ENCODE measurements around the gene RBM19. TPM values are rescaled to one million over a fixed set of nuclear protein-coding genes. Genes with fewer than 3 reads are reported as not detected.

Gene RBM19
- total RNA-seq, 2 donors from 2014 or later, result 38.6 to 43.1 TPM

GRCh38 chr12:113882690-113883089, 83.4 kb downstream of the RBM19 start:
- 90 to 96% methylated on average over 1 to 2 of the region's 2 CpGs for WGBS, 2 experiments (ENCODE audit: insufficient coverage in 1 of 2, insufficient read length in 1 of 2)
- Histone ChIP-seq H3K4me3 (ENCODE audit: low read length) (no peak overlapping the region), H3K36me3 (ENCODE audit: control insufficient read depth, insufficient read depth, low read length) (peaks cover 11% of the 10 kb centered on the region), H3K27me3 (ENCODE audit: control insufficient read depth, insufficient read depth, low read length, poor library complexity, severe bottlenecking) (no peaks in the 10 kb centered on the region), H3K27ac (ENCODE audit: low read depth, low read length) (no peak overlapping the region), H3K4me1 (ENCODE audit: control insufficient read depth, insufficient read depth, low read length) (no peaks in the 10 kb centered on the region), H3K9ac (ENCODE audit: extremely low read depth, low read length, poor library complexity, severe bottlenecking) (no peak overlapping the region), H3K9me3 (ENCODE audit: control insufficient read depth, low read length) (peaks cover 16% of the 10 kb centered on the region)
- H3K4me3 Mint-ChIP-seq, result no peak overlapping the region
- no peaks in the 10 kb centered on the region for H3K27me3 Mint-ChIP-seq (ENCODE audit: insufficient read depth)
- no peak for TF ChIP-seq CTCF (conservative IDR thresholded peaks at IDR 0.05)
- H3K36me3 Mint-ChIP-seq (ENCODE audit: low read depth), result peaks cover 32% of the 10 kb centered on the region
- H3K4me1 Mint-ChIP-seq, result peaks cover 14% of the 10 kb centered on the region
- no peak for DNase-seq
- peaks cover 20% of the 10 kb centered on the region for H3K9me3 Mint-ChIP-seq
- H3K27ac Mint-ChIP-seq, result no peak overlapping the region

- Histone ChIP-seq H3K27me3 (ENCODE audit: control insufficient read depth, insufficient read depth, low read length, poor library complexity, severe bottlenecking) (no peaks in the 10 kb centered on the region), H3K36me3 (ENCODE audit: control insufficient read depth, insufficient read depth, low read length) (peaks cover 11% of the 10 kb centered on the region), H3K27ac (ENCODE audit: low read depth, low read length) (no peak overlapping the region), H3K4me3 (ENCODE audit: low read length) (no peak overlapping the region), H3K9me3 (ENCODE audit: control insufficient read depth, low read length) (peaks cover 16% of the 10 kb centered on the region), H3K9ac (ENCODE audit: extremely low read depth, low read length, poor library complexity, severe bottlenecking) (no peak overlapping the region), H3K4me1 (ENCODE audit: control insufficient read depth, insufficient read depth, low read length) (no peaks in the 10 kb centered on the region)
- Mint-ChIP-seq H3K9me3 (peaks cover 20% of the 10 kb centered on the region), H3K36me3 (ENCODE audit: low read depth) (peaks cover 26% of the 10 kb centered on the region), H3K27ac (peak overlapping the region; percentile 49), H3K4me3 (no peak overlapping the region), H3K27me3 (ENCODE audit: insufficient read depth) (no peaks in the 10 kb centered on the region), H3K4me1 (peaks cover 14% of the 10 kb centered on the region)
- DNase-seq, result no peak
- WGBS, 2 experiments (ENCODE audit: insufficient coverage in 1 of 2, insufficient read length in 1 of 2), result 91 to 96% methylated on average over 14 to 23 of the region's 23 CpGs
- no peak for TF ChIP-seq CTCF (conservative IDR thresholded peaks at IDR 0.05)
Measured at GRCh38 chr12:113880988-113881962, 84.8 kb downstream of the RBM19 start.

GRCh38 chr12:113880326-113880725, 85.8 kb downstream of the RBM19 start:
- Histone ChIP-seq H3K36me3 (ENCODE audit: control insufficient read depth, insufficient read depth, low read length) (peaks cover 10% of the 10 kb centered on the region), H3K4me1 (ENCODE audit: control insufficient read depth, insufficient read depth, low read length) (no peaks in the 10 kb centered on the region), H3K9me3 (ENCODE audit: control insufficient read depth, low read length) (peaks cover 15% of the 10 kb centered on the region), H3K4me3 (ENCODE audit: low read length) (no peak overlapping the region), H3K9ac (ENCODE audit: extremely low read depth, low read length, poor library complexity, severe bottlenecking) (no peak overlapping the region), H3K27ac (ENCODE audit: low read depth, low read length) (no peak overlapping the region), H3K27me3 (ENCODE audit: control insufficient read depth, insufficient read depth, low read length, poor library complexity, severe bottlenecking) (no peaks in the 10 kb centered on the region)
- WGBS, 2 experiments (ENCODE audit: insufficient coverage in 1 of 2, insufficient read length in 1 of 2), result 95 to 99% methylated on average over 10 to 11 of the region's 11 CpGs
- no peak for TF ChIP-seq CTCF (conservative IDR thresholded peaks at IDR 0.05)
- H3K9me3 Mint-ChIP-seq, result peaks cover 20% of the 10 kb centered on the region
- H3K4me1 Mint-ChIP-seq, result peaks cover 18% of the 10 kb centered on the region
- H3K4me3 Mint-ChIP-seq, result no peak overlapping the region
- no peak overlapping the region for H3K27ac Mint-ChIP-seq
- peaks cover 27% of the 10 kb centered on the region for H3K36me3 Mint-ChIP-seq (ENCODE audit: low read depth)
- DNase-seq, result no peak
- no peaks in the 10 kb centered on the region for H3K27me3 Mint-ChIP-seq (ENCODE audit: insufficient read depth)
